PC-9 (cell line): Measurements from ENCODE around the gene IDH2. TPM values are rescaled to one million over a fixed set of nuclear protein-coding genes. Genes with fewer than 3 reads are reported as not detected.

ENCODE experiments used
- BruUV-seq: library from RNA; stranded (reverse); fragments of 400-500 nt; replicated peaks from 2 replicates; lab custom pipeline; 2021; lab: Mats Ljungman, UMichigan
- CTCF ChIA-PET: fragments of 300-600 bp; sonication (Branson Sonifier 250); formaldehyde crosslinking; loops from one replicate; lab custom pipeline; 2022; ENCODE audit warnings: antibody characterized with exemption; lab: Charles Lee
- POLR2A ChIA-PET: fragments of 300-600 bp; sonication (Branson Sonifier 250); formaldehyde crosslinking; loops from one replicate; lab custom pipeline; 2022; ENCODE audit warnings: antibody characterized with exemption; ENCODE audit not compliant: unreplicated experiment; lab: Charles Lee
- DNase-seq, 2 experiments: peaks; one replicate each; pipeline versions ENCODE4 v3.0.0 to v3.0.0-alpha.2; 2015 to 2022; ENCODE audit warnings: mixed read lengths in 1 of 2
- H2AFZ ChIP-seq: fragments of 200-600 bp; sonication (generic); 2 replicates; pipeline ENCODE4 v1.8.1; 2017; ENCODE audit warnings: antibody characterized with exemption
- H3F3A ChIP-seq: fragments of 200-600 bp; sonication (generic); 2 replicates; pipeline ENCODE4 v1.8.1; 2017; ENCODE audit warnings: antibody characterized with exemption, mild to moderate bottlenecking, low read depth; ENCODE audit not compliant: insufficient read depth
- H3K27ac ChIP-seq: fragments of 200-600 bp; sonication (generic); 2 replicates; pipeline ENCODE4 v1.6.1; 2016; ENCODE audit warnings: mixed run types
- H3K27me3 ChIP-seq: fragments of 200-600 bp; sonication (generic); 2 replicates; pipeline ENCODE4 v1.6.1; 2016; ENCODE audit warnings: low read depth, mixed run types; ENCODE audit not compliant: insufficient read depth
- H3K36me3 ChIP-seq: fragments of 200-600 bp; sonication (generic); 2 replicates; pipeline ENCODE4 v1.6.1; 2016; ENCODE audit warnings: low read depth, mixed run types
- H3K4me1 ChIP-seq: fragments of 200-600 bp; sonication (generic); replicated peaks from 2 replicates; pipeline ENCODE4 v1.6.1; 2016; ENCODE audit warnings: mixed run types; ENCODE audit not compliant: insufficient read depth
- H3K4me2 ChIP-seq: fragments of 200-600 bp; sonication (generic); 2 replicates; pipeline ENCODE4 v1.6.1; 2017; ENCODE audit warnings: mixed run types
- H3K4me3 ChIP-seq: fragments of 200-600 bp; sonication (generic); 2 replicates; pipeline ENCODE4 v1.6.1; 2016; ENCODE audit warnings: mixed run types
- H3K79me2 ChIP-seq: fragments of 200-600 bp; sonication (generic); 2 replicates; pipeline ENCODE4 v1.6.1; 2017; ENCODE audit warnings: low read depth, mixed run types
- H3K9me2 ChIP-seq: fragments of 200-600 bp; sonication (generic); 2 replicates; pipeline ENCODE4 v1.8.1; 2017; ENCODE audit warnings: mild to moderate bottlenecking; ENCODE audit not compliant: insufficient read depth
- H3K9me3 ChIP-seq: fragments of 200-600 bp; sonication (generic); 2 replicates; pipeline ENCODE4 v1.8.1; 2016; ENCODE audit warnings: low read depth; ENCODE audit not compliant: insufficient read depth
- H4K20me1 ChIP-seq: fragments of 200-600 bp; sonication (generic); 2 replicates; pipeline ENCODE4 v1.8.1; 2017; ENCODE audit not compliant: insufficient read depth
- CTCF ChIP-seq: fragments of 200-600 bp; sonication (generic); conservative IDR thresholded peaks from 2 replicates; pipeline ENCODE4 v1.6.1; 2017; ENCODE audit warnings: mixed run types, antibody characterized with exemption, mild to moderate bottlenecking, moderate library complexity
- EZH2 ChIP-seq: fragments of 200-600 bp; sonication (generic); IDR thresholded peaks from 2 replicates; pipeline ENCODE4 v1.8.0; 2017; ENCODE audit warnings: antibody characterized with exemption, low read depth
- intact Hi-C: fragments of 100-400 bp; cut with micrococcal nuclease; formaldehyde crosslinking; loops from one replicate; pipeline ENCODE4 v1.10.0; 2022; ENCODE audit not compliant: unreplicated experiment
- total RNA-seq: library from RNA; stranded (reverse); gene quantifications from 2 replicates; pipeline ENCODE4 v1.2.3, GENCODE V29; 2021

Gene IDH2
- total RNA-seq, 1 experiment from 2014 or later = 96.7 TPM

DNA sequence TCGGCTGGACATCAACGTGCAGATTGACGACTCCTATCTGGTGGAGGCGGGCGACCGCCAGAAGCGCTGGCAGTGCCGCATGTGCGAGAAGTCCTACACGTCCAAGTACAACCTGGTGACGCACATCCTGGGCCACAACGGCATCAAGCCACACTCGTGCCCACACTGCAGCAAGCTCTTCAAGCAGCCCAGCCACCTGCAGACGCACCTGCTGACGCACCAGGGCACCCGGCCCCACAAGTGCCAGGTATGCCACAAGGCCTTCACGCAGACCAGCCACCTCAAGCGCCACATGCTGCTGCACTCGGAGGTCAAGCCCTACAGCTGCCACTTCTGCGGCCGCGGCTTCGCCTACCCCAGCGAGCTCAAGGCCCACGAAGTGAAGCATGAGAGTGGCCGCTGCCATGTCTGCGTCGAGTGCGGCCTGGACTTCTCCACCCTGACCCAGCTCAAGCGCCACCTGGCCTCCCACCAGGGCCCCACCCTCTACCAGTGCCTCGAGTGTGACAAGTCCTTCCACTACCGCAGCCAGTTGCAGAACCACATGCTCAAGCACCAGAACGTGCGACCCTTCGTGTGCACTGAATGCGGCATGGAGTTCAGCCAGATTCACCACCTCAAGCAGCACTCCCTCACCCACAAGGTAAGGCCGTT, 34.2 kb downstream of the IDH2 start:
- no peaks in the 10 kb centered on the region for H3F3A ChIP-seq
- no peaks in the 10 kb centered on the region for H4K20me1 ChIP-seq
- no peak overlapping the region for H3K27ac ChIP-seq
- H3K4me1 ChIP-seq = no peaks in the 10 kb centered on the region
- no TSS peak for BruUV-seq
- ChIA-PET POLR2A (no interaction called here), CTCF (no interaction called here)
- no peak overlapping the region for H3K4me3 ChIP-seq
- TF ChIP-seq EZH2 = no peak
- TF ChIP-seq CTCF = no peak
- H3K9me2 ChIP-seq = no peaks in the 10 kb centered on the region
- H3K36me3 ChIP-seq = peaks cover 6% of the 10 kb centered on the region; the same call in 1 of the 2 replicates
- DNase-seq = no peak
- H3K4me2 ChIP-seq = no peak overlapping the region
- H2AFZ ChIP-seq = no peak overlapping the region
- H3K79me2 ChIP-seq = no peaks in the 10 kb centered on the region
- H3K27me3 ChIP-seq = no peaks in the 10 kb centered on the region
- intact Hi-C loops = no loop called here
- no peaks in the 10 kb centered on the region for H3K9me3 ChIP-seq

- Histone ChIP-seq H4K20me1 (no peaks in the 10 kb centered on the region), H2AFZ (no peak overlapping the region), H3K36me3 (peaks cover 5% of the 10 kb centered on the region; the same call in 1 of the 2 replicates), H3K9me3 (no peaks in the 10 kb centered on the region), H3K79me2 (no peaks in the 10 kb centered on the region), H3K27ac (no peak overlapping the region), H3K4me3 (no peak overlapping the region), H3K4me1 (no peaks in the 10 kb centered on the region), H3F3A (no peaks in the 10 kb centered on the region), H3K27me3 (no peaks in the 10 kb centered on the region), H3K9me2 (no peaks in the 10 kb centered on the region), H3K4me2 (no peak overlapping the region)
- no TSS peak for BruUV-seq
- ChIA-PET POLR2A (no interaction called here), CTCF (no interaction called here)
- DNase-seq = no peak
- intact Hi-C loops = no loop called here
- TF ChIP-seq EZH2 = no peak
- no peak for TF ChIP-seq CTCF
Measured at GRCh38 chr15:90067181-90067952, 34.9 kb downstream of the IDH2 start.

- H3K27me3 ChIP-seq = no peaks in the 10 kb centered on the region
- DNase-seq = no peak
- H4K20me1 ChIP-seq = no peaks in the 10 kb centered on the region
- H3K36me3 ChIP-seq = no peaks in the 10 kb centered on the region; the same call in 1 of the 2 replicates
- CTCF ChIA-PET = no interaction called here
- no peaks in the 10 kb centered on the region for H3K9me3 ChIP-seq
- no peak overlapping the region for H2AFZ ChIP-seq
- BruUV-seq = no TSS peak
- H3K9me2 ChIP-seq = no peaks in the 10 kb centered on the region
- H3K4me3 ChIP-seq = no peak overlapping the region
- no peaks in the 10 kb centered on the region for H3K79me2 ChIP-seq
- no peak overlapping the region for H3K4me2 ChIP-seq
- intact Hi-C loops = no loop called here
- H3K27ac ChIP-seq = no peak overlapping the region
- POLR2A ChIA-PET = no interaction called here
- H3F3A ChIP-seq = no peaks in the 10 kb centered on the region
- no peaks in the 10 kb centered on the region for H3K4me1 ChIP-seq
- TF ChIP-seq EZH2 = no peak
- TF ChIP-seq CTCF = no peak
Measured at GRCh38 chr15:90065682-90066049, 36.6 kb downstream of the IDH2 start.
